PC-3 (cell line): ENCODE results near the gene UBXN10.

Experiments
- EZH2 ChIP-seq: fragments of 300-600 bp; sonication (generic); IDR thresholded peaks from one replicate; pipeline ENCODE4 v1.6.1; 2017; ENCODE audit warnings: antibody characterized with exemption, mild to moderate bottlenecking, low read length; ENCODE audit not compliant: unreplicated experiment
- EZH2phosphoT487 ChIP-seq: fragments of 300-600 bp; sonication (generic); IDR thresholded peaks from 2 replicates; pipeline ENCODE4 v1.6.1; 2018; ENCODE audit warnings: mild to moderate bottlenecking, antibody characterized with exemption, low read length, borderline replicate concordance
- TF ChIP-seq, protein P1 (sequence below): fragments of 300-600 bp; sonication (generic); conservative IDR thresholded peaks from 2 replicates; pipeline ENCODE4 v1.5.1; 2017; ENCODE audit warnings: antibody characterized with exemption, low read depth, mild to moderate bottlenecking, low read length

DNA sequence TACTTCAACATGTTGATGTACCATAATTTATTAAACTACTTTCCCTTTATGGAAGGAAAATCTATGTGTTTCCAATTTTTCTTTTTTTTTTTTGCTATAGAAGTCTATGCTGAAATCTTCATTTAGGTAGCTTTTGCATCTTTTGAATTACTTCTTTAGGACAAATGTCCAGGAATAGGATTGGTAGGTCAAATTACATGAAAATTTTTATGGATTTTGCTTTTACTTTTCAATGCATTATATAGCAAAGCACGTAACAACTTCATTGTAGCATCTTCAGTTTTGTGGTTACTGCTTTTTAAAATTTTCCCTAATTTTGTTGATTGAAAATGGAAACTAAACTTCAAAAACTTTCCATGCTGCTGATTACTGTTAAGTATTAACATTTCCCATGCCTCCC, 12.4 kb downstream of the UBXN10 start:
- TF ChIP-seq, protein P1, sequence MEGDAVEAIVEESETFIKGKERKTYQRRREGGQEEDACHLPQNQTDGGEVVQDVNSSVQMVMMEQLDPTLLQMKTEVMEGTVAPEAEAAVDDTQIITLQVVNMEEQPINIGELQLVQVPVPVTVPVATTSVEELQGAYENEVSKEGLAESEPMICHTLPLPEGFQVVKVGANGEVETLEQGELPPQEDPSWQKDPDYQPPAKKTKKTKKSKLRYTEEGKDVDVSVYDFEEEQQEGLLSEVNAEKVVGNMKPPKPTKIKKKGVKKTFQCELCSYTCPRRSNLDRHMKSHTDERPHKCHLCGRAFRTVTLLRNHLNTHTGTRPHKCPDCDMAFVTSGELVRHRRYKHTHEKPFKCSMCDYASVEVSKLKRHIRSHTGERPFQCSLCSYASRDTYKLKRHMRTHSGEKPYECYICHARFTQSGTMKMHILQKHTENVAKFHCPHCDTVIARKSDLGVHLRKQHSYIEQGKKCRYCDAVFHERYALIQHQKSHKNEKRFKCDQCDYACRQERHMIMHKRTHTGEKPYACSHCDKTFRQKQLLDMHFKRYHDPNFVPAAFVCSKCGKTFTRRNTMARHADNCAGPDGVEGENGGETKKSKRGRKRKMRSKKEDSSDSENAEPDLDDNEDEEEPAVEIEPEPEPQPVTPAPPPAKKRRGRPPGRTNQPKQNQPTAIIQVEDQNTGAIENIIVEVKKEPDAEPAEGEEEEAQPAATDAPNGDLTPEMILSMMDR: no peak
- TF ChIP-seq EZH2: no peak
- no peak for TF ChIP-seq EZH2phosphoT487
